Colon (tissue), 2 donors: Measurements from ENCODE around the gene DCTN2.
"Not testable (repeated sequence)": the region's sequence is repeated elsewhere in the genome, so short reads cannot be mapped to it uniquely, and the experiment has no call there.

ENCODE experiments used
- FAIRE-seq: peaks from 2 replicates; lab custom pipeline; 2012; peaks lifted over from hg19 to GRCh38; lab: Jason Lieb, UNC
- donor health status: control.
- donor health status: control.

Gene DCTN2

DNA sequence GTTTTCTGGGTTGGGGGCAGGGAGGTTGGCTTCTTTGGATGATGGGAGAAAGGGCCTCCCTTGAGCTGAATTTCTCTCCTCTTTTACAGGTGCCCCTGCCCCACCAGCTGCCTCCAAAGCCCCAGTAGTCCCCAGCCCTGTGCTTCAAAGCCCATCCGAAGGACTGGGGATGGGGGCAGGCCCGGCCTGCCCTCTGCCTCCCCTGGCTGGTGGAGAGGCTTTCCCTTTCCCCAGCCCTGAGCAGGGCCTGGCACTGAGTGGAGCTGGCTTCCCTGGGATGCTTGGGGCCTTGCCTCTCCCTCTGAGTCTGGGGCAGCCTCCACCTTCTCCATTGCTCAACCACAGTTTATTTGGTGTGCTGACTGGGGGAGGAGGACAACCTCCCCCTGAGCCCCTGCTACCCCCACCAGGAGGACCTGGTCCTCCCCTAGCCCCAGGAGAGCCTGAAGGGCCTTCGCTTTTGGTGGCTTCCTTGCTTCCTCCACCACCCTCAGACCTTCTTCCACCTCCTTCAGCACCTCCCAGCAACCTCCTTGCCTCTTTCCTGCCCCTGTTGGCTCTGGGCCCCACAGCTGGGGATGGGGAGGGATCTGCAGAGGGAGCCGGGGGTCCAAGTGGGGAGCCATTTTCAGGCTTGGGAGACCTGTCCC, 20.4 kb downstream of the DCTN2 start:
- no peak for FAIRE-seq

DNA sequence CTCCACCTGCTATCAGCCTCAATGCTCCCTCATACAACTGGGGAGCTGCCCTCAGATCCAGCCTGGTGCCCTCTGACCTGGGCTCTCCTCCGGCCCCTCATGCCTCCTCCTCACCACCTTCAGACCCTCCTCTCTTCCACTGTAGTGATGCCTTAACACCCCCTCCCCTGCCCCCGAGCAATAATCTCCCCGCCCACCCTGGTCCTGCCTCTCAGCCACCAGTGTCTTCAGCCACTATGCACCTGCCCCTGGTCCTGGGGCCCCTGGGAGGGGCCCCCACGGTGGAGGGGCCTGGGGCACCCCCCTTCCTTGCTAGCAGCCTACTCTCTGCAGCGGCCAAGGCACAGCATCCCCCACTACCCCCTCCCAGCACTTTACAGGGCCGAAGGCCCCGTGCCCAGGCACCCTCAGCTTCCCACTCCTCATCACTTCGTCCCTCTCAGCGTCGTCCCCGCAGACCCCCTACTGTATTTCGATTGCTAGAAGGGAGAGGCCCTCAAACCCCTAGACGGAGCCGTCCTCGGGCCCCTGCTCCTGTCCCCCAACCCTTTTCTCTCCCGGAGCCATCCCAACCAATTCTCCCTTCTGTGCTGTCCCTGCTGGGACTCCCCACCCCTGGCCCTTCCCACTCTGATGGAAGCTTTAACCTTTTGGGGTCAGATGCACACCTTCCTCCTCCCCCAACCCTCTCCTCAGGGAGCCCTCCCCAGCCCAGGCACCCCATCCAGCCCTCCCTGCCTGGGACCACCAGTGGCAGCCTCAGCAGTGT, 21.2 kb downstream of the DCTN2 start:
- no peak for FAIRE-seq

DNA sequence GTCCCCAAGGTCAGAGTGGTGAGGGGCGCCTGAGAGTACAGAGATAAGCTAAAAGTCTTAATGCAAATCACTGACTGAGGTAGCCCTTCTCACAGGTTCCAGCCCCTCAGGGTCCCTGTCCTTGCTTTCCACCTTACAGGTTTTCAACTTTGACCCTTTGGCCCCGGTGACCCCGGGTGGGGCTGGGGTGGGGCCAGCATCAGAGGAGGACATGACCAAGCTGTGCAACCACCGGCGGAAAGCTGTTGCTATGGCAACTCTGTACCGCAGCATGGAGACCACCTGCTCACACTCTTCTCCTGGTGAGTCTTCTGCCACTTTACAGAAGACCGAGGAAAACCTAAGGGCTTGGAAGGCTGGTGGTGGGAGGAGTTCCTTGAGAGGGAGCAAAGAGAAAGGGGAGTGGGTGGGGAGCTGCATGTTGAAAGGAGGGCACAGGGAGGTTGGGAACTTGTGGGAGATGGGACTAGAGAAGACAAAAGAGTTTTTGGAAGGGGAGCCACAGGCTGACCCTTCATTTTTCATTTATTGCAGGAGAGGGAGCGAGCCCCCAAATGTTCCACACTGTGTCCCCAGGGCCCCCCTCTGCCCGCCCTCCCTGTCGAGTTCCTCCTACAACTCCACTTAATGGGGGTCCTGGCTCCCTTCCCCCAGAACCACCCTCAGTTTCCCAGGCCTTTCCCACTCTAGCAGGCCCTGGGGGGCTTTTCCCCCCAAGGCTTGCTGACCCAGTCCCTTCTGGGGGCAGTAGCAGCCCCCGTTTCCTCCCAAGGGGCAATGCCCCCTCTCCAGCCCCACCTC, 22.0 kb downstream of the DCTN2 start:
- FAIRE-seq = no peak

DNA sequence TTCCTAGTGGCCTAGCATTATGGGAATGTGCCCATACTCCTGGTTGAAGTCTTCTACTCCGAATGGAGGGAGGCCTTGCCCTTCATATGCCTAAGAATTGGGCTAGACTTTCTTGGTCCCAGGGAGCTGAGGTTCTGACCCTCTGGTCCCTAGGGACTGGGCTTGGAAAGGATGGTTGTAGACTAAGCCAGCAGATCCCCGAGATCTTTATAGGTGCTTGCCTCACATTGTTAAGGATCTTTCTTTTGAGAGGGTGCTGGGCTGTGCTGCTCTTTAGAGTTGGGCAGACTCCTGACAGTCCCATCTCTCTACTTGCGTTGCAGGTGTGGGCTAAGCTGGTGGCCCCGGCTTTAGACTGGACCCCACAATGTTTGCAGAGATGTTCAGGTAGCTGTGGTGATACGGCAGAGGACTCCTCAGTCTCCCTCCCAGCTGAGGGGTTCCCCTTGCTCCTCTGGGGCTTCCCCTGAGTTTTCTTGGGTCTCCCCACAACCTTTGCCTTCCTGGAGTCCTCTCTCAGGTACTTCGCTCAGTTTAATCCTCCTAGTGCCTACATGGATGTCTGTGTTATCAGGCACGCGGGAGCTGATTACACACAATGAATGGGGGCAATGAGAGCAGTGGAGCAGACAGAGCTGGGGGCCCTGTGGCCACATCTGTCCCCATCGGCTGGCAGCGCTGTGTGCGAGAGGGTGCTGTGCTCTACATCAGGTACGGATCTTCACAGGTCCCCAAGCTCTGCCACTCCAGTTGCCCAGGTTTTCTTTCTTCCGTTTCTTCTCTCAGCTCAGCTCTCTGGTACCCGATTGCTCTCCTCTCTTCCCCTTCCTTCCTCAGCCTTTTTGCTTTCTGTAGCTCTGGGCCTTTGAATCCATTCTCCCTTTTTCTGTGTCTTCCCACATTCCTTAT, 23.0 kb downstream of the DCTN2 start:
- FAIRE-seq = no peak

DNA sequence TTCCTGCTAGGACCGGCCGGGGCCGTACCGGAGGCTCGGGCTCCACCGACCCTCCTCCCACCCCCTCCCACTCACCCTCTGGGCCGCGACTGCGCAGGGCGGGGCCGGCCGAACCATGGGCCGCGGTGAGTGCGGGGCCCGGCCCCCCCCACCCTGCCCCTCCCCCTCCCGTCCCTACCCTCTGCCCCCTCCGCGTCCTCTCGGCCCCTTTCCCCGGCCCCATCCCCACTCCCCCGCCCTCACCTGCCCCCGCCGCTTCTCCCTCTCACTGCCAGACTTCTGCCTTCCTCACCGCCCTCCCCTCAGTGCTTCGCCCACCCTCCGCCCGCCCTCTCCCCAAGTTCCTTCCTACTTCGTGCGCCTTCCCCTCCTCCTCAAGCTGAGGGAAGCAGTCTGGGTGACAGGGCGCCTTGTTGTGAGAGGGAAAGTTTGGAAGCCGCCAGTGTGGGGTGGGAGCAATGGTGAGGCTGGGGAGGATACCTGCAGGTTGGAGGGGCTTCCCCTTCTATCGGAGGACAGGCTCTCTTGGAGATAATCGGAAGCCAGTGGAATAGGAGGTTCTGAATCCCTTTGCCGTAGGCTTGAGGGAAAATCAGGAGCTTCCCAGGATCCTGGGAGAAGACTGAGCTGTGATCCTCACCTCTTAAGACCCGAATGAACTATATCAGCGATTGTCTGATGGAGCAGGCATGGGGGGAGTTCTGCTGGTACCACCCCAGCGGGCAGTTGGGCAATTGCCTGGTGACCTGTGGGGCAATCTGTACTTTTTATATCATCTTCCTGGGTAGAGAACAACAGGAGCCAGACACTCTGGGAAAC, 23.9 kb downstream of the DCTN2 start:
- no peak for FAIRE-seq

DNA sequence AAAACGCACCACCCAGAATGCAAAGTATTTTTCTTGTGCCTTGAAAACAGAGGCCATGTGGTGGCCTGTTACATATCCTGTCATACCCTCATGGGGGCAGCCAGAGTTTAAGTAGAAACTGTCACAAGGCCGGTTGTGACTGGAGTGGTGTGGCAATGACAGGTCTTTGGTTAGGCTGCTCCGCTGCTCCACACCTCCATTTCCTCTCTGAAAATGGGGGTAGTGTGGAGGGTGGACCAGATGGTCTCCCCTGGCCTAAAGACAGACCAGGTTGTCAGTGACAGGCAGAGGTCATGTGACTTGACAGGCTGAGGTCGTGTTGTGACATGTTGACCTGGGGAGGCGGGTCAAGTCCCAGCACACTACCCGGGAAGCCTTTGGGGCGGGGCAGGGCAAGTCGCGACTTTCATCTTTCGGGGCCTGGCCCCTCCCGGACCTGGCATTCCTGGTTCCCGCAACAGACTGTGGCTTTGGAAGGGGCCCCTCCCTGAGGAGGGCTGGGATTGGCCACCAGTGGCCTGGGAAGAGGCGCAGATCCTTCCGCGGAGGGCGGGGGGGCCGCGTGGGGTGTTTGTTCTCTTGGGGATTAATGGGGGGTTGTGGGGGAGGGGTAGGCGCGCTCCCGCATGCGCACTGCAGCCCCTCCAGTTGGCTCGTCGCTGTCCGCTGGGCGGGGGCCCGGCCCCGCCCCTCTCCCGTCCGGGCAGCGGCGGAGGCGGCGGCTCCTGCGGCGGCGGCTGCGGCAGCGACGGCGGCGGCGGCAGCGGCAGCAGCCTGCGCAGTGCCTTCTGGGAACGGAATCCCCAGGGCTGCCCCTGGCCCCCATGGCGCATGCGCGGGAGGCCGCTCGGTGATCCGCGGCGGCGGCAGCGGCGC, 24.7 kb downstream of the DCTN2 start, which contains the start of gene MBD6:
MBD6 (plus strand) TSS at position 814 of the 876 bp plus-strand sequence. CDS start 1,480 bp downstream, outside the sequence.
- FAIRE-seq = no peak

DNA sequence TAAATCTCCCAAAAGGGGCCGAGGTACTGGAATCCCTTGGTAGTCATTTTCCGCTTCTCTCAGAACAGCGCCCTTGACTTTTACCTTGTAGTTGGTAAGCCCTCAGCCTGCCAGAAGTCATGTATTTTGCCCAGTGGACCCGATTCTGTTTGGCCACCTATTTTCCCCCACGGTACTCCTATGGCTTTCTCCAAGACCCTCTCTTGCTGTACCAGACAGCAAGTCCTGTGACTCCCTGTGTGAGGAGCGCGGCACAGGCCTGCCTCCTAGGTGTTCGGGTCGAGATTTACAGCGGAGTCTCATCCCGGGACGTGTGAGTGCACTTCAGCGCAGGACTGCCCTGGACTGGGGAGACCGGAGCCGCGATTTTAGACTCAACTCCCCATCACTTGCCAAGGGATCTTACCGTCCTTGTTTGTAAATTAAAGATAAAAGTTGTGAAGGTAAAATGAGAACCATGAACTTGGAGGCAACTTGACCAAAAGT, 25.4 kb downstream of the DCTN2 start:
- FAIRE-seq = no peak

DNA sequence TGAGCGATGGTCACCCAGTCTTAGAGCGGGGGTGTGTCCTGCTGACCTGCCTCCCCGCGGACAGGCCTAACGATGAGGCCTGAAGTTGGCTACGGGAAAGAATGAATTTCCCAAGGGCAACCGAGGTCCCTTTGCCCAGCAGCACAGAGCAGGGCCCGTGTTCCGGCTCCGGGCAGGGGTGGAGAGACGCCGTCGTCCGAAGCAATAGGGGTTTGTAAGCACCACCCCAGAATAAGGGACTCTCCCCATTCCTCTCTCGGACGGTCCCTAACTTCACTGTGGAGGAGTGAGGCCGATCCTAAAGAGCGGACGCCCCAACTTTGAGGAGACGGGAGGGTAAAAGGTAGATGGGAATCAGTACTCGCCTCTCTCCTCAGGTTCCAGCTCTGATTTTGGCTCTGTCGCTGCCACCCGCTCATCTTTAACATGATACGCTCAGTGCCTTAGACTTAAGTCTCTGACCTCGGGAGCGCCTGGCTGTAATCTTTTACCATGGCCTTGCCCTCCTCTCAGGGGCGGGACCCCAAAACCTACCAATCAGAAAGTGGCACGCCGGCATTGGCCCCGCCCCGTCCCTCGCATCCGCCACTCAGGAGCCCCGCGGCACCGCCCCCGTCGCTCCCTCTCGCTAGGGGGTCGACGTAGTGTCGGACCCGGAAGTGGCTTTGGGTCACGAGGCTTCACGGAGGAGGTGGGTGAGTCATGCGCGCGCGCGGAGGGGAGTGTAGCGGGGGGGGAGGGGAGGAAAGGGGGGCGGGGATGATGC, 26.8 kb downstream of the DCTN2 start, which contains the start of gene DDIT3:
DDIT3 (minus strand) TSS at position 462 of the 766 bp plus-strand sequence. CDS start 3,108 bp downstream, outside the sequence.
- no peak for FAIRE-seq

DNA sequence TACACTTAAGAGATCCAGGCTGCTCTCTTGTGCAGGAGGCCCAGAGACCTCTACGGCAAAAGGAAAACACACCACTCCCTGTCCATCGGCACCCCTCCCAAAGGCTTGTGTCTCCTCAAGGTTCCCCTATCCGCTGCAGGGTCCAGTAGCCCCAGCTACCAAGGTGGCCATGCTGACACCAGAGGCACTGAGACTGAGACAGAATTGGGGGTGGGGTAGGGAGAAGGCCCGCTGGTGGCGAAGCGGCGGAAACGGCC, 27.3 kb downstream of the DCTN2 start:
- FAIRE-seq = no peak

DNA sequence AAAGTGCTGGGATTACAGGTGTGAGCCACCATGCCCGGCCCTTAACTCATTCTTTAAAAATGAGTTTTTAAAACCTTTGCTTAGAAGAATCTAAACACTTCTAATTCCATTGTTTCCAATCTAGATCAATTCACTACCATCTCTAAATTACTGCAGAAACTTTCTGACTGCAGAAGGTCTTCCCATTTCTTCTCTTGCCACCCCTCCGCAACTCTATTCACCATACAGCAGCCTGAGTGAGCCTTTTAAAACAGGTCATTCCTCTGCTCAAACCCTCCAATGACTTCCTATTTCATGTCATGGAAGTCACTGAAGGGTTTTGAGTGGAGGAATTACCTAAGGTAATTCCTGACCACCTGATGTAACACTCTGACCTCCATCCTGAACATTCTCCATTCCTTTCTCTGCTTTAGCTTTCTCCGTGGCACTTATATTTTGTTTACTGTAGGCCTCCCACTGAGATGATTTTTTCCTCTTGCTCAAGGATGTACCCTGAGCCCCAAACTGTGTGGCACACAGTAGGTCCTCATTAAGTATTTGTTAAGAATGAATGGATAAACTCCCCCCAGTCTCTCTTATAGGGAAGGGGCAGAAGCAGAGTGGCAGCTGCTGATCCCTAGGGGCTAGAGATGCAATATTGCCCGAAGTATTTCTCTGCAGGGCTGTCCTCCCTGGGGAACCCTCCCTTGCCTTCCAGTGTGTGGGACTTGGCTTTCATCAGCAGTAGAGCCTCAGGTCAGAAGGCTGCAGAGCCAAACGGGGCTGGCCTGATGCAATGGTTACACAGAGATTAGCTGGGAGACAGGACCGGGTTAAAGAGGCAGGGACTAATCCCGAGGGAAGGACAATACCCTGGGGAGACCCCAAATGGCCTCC, 27.8 kb downstream of the DCTN2 start:
- FAIRE-seq = no peak

DNA sequence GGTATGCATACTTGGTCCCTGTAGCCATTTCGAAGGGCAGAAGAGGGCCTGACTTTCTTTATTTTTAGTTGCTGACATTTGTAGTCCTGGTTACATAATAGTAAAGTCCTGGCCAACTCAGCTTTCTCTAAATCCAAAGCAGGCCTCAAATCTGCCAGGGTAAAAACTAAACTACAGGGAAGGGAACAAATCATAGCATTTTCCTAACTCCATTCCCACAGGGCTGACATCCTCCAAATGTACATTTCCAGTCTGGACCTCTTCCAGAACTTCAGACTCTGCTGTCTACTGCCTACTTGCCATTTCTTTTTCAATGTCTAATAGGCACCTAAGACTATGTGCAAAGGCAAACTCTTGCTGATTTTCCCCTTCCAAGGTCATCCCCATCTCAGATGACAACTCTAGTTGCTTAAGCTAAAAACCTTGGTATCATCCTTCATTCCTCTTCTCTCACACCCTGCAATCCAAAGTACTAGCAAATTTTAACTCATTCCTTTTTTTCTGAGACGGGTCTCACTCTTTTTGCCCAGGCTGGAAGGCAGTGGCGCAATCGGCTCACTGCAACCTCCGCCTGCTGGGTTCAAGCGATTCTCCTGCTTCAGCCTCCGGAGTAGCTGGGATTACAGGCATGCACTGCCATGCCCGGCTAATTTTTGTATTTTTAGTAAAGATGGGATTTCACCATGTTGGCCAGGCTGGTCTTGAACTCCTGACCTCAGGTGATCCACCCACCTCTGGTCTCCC, 28.6 kb downstream of the DCTN2 start:
- no peak for FAIRE-seq

DNA sequence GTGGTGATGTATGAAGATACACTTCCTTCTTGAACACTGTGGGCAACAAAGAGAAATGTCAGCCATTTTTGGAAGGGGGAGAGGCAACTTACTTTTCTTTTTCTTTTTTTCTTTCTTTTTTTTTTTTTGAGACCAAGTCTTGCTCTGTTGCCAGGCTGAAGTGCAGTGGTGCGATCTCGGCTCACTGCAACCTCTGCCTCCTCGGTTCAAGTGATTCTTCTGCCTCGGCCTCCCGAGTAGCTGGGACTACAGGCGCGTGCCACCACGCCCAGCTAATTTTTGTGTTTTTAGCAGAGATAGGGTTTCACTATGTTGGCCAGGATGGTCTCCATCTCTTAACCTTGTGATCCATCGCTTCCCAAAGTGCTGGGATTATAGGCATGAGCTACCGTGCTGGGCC, 29.3 kb downstream of the DCTN2 start:
- not testable (repeated sequence) for FAIRE-seq

DNA sequence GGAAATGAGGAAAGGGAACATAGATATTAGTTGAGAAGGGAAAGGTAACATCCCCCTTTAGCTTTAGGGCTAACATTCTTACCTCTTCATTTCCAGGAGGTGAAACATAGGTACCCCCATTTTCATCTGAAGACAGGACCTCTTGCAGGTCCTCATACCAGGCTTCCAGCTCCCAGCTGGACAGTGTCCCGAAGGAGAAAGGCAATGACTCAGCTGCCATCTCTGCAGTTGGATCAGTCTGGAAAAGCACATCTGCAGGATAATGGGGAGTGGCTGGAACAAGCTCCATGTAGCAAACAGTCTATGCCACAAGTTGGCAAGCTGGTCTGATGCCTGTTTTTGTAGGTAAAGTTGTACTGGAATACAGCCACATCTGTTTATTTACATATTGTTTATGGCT, 29.8 kb downstream of the DCTN2 start:
- no peak for FAIRE-seq

DNA sequence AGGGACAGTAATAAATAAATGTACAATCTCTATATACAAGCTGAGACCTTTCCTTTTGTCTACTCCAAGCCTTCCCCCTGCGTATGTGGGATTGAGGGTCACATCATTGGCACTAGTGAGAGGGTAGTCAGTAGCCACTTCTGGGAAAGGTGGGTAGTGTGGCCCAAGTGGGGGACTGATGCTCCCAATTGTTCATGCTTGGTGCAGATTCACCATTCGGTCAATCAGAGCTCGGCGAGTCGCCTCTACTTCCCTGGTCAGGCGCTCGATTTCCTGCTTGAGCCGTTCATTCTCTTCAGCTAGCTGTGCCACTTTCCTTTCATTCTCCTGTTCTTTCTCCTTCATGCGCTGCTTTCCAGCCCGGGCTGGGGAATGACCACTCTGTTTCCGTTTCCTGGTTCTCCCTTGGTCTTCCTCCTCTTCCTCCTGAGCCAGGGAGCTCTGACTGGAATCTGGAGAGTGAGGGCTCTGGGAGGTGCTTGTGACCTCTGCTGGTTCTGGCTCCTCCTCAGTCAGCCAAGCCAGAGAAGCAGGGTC, 30.3 kb downstream of the DCTN2 start:
- no peak for FAIRE-seq

DNA sequence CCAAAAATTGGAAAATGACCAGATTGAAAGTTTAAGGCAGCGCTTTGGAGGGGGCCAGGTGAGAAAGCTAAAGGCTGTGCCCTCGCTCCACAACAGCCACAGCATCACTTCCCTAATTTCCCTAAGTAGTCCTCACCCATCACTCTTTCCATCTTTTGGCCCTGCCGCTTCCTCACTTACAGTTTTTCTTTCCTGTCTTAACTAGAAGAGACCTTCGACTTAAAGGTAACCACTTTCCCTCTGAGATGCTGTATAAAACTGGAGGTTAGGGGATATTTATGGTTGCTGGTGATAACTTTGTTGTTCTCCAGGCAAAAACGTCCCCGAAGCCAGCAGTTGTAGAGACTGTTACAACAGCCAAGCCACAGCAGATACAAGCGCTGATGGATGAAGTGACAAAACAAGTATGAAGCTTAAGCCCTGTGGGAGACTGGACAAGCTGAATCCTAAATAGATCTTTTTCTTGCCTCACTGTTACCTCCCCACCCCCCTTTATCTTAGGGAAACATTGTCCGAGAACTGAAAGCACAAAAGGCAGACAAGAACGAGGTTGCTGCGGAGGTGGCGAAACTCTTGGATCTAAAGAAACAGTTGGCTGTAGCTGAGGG, 31.0 kb downstream of the DCTN2 start:
- FAIRE-seq = no peak

DNA sequence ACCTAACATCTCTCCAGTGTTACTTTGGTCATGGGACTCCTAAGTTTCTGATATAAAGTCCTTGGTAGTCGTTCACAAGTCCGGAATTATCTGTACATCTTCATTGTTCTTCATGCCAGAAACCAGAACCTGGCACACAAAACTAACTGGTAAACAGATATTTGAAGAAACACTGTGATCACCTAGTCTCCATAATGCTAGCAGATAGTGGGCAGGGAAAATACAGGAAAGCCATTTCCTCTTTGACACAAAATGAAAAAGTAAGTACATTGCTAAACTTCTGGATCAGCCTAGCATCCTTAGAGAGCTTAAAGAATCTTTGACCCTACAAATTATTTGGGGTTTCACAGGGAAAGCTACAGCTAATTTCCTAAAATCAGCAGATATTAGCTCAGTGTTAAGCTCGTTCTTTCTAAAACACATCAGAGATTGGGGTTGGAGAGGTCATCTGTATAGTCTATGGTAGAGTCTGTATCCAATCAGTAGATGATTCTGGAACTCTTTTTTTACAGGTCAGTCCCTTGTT, 31.5 kb downstream of the DCTN2 start:
- FAIRE-seq = no peak
